Activated B cell treated with CpG ODN at 0.5 μM for 24 hours (primary cell): ENCODE measurements around the gene SPOUT1. TPM values are rescaled to one million over a fixed set of nuclear protein-coding genes. Genes with fewer than 3 reads are reported as not detected.

Experiments used
- ATAC-seq: fragments of 200-7000 bp; cut with Tn5 transposase; one replicate; pipeline ENCODE4 v1.10.0; 2021; ENCODE audit warnings: low read depth, mild to moderate bottlenecking, moderate library complexity
- CTCF ChIA-PET: fragments of 350-600 bp; sonication (Branson Sonifier 250); formaldehyde crosslinking; loops from one replicate; lab custom pipeline; 2021; ENCODE audit warnings: antibody characterized with exemption; lab: Charles Lee
- POLR2A ChIA-PET: fragments of 350-600 bp; sonication (Branson Sonifier 250); formaldehyde crosslinking; loops from one replicate; lab custom pipeline; 2021; ENCODE audit warnings: antibody characterized with exemption; lab: Charles Lee
- DNase-seq: peaks from one replicate; pipeline ENCODE4 v3.0.0; 2022
- H3K27ac Mint-ChIP-seq: one replicate; pipeline ENCODE4 v1.8.0; 2020; ENCODE audit warnings: mixed read lengths
- H3K27me3 Mint-ChIP-seq: one replicate; pipeline ENCODE4 v1.8.0; 2021; ENCODE audit warnings: mixed read lengths
- H3K36me3 Mint-ChIP-seq: one replicate; pipeline ENCODE4 v1.8.0; 2021; ENCODE audit warnings: low read depth, mixed read lengths
- H3K4me1 Mint-ChIP-seq: one replicate; pipeline ENCODE4 v1.8.0; 2021; ENCODE audit warnings: mixed read lengths
- H3K4me3 Mint-ChIP-seq: one replicate; pipeline ENCODE4 v1.8.0; 2020; ENCODE audit warnings: mild to moderate bottlenecking, mixed read lengths
- H3K9me3 Mint-ChIP-seq: one replicate; pipeline ENCODE4 v1.8.0; 2020; ENCODE audit warnings: mixed read lengths
- CTCF ChIP-seq: fragments of 200-600 bp; IDR thresholded peaks from one replicate; pipeline ENCODE4 v1.8.0; 2022; ENCODE audit warnings: antibody characterized with exemption, mild to moderate bottlenecking
- intact Hi-C: fragments of 100-400 bp; cut with micrococcal nuclease; formaldehyde crosslinking; loops from one replicate; pipeline ENCODE4 v1.15.1; 2024
- total RNA-seq: library from RNA; stranded (reverse); gene quantifications from 2 replicates; pipeline ENCODE4 v1.2.3, GENCODE V29; 2022

SPOUT1 gene
- total RNA-seq, 1 donor from 2014 or later: 79.1 TPM

GRCh38 chr9:128840524-128840923, 10.9 kb upstream of the SPOUT1 start:
- POLR2A ChIA-PET: interaction anchor here (0.7 kb wide), 1 partner anchor 12 kb away, joined by 3 read pairs; no protein-coding TSS in a partner anchor
- intact Hi-C loops: no loop called here
- Mint-ChIP-seq H3K27ac (no peak overlapping the region), H3K27me3 (no peaks in the 10 kb centered on the region), H3K4me1 (no peaks in the 10 kb centered on the region), H3K9me3 (no peaks in the 10 kb centered on the region), H3K36me3 (peaks cover 2% of the 10 kb centered on the region), H3K4me3 (no peak overlapping the region)
- ATAC-seq: no peak
- TF ChIP-seq CTCF: no peak
- DNase-seq: no peak
- CTCF ChIA-PET: no interaction called here

GRCh38 chr9:128838338-128838737, 8.7 kb upstream of the SPOUT1 start:
- Mint-ChIP-seq H3K36me3 (peaks cover 2% of the 10 kb centered on the region), H3K4me3 (no peak overlapping the region), H3K27ac (no peak overlapping the region), H3K27me3 (no peaks in the 10 kb centered on the region), H3K9me3 (no peaks in the 10 kb centered on the region), H3K4me1 (no peaks in the 10 kb centered on the region)
- POLR2A ChIA-PET: no interaction called here
- no peak for DNase-seq
- ATAC-seq: no peak
- intact Hi-C loops: no loop called here
- CTCF ChIA-PET: no interaction called here
- TF ChIP-seq CTCF: no peak

- no peak for ATAC-seq
- TF ChIP-seq CTCF: no peak
- intact Hi-C loops: no loop called here
- CTCF ChIA-PET: no interaction called here
- no peak for DNase-seq
- Mint-ChIP-seq H3K27me3 (no peaks in the 10 kb centered on the region), H3K36me3 (no peaks in the 10 kb centered on the region), H3K9me3 (no peaks in the 10 kb centered on the region), H3K4me3 (no peak overlapping the region), H3K27ac (no peak overlapping the region), H3K4me1 (no peaks in the 10 kb centered on the region)
- POLR2A ChIA-PET: no interaction called here
Measured at GRCh38 chr9:128836509-128837145, 7.0 kb upstream of the SPOUT1 start.

- Mint-ChIP-seq H3K36me3 (no peaks in the 10 kb centered on the region), H3K9me3 (no peaks in the 10 kb centered on the region), H3K27me3 (no peaks in the 10 kb centered on the region), H3K4me3 (no peak overlapping the region), H3K27ac (no peak overlapping the region), H3K4me1 (no peaks in the 10 kb centered on the region)
- ATAC-seq (no peak), DNase-seq (no peak)
- ChIA-PET CTCF (no interaction called here), POLR2A (no interaction called here)
- intact Hi-C loops: no loop called here
- no peak for TF ChIP-seq CTCF
Measured at GRCh38 chr9:128835246-128836210, 5.9 kb upstream of the SPOUT1 start.

GRCh38 chr9:128833696-128834095, 4.1 kb upstream of the SPOUT1 start:
- intact Hi-C loops: loop anchor here (1.0 kb wide), 1 partner anchor 23 kb away; no protein-coding TSS in a partner anchor
- DNase-seq (no peak), ATAC-seq (no peak)
- H3K4me1 Mint-ChIP-seq: peaks cover 13% of the 10 kb centered on the region
- TF ChIP-seq CTCF: no peak
- no peak overlapping the region for H3K27ac Mint-ChIP-seq
- H3K36me3 Mint-ChIP-seq: peaks cover 5% of the 10 kb centered on the region
- H3K9me3 Mint-ChIP-seq: no peaks in the 10 kb centered on the region
- ChIA-PET POLR2A (no interaction called here), CTCF (interaction anchor here (1.3 kb wide), 1 partner anchor 94 kb away, joined by 4 read pairs; no protein-coding TSS in a partner anchor)
- H3K4me3 Mint-ChIP-seq: no peak overlapping the region
- no peaks in the 10 kb centered on the region for H3K27me3 Mint-ChIP-seq
